HG02678 (cell line): ENCODE results near the gene CYS1.

ENCODE experiments used
- ATAC-seq: cut with Tn5 transposase; IDR thresholded peaks from one replicate; pipeline ENCODE4 v1.9.1; 2021; ENCODE audit warnings: mild to moderate bottlenecking, moderate library complexity; ENCODE audit not compliant: unreplicated experiment

Gene CYS1

DNA sequence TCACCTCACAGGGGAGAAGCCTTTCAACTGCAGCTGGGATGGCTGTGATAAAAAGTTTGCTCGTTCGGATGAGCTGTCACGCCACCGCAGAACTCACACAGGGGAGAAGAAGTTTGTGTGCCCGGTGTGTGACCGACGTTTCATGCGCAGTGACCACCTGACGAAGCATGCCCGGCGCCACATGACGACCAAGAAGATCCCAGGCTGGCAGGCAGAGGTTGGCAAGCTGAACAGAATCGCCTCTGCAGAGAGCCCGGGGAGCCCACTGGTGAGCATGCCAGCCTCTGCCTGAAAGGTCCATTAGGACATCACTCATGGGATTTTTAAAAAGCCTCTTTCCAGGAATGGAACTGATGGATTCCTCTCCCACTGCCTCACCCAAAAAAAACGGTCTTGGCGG is 28.0 kb downstream of the CYS1 start:
- no peak for ATAC-seq

DNA sequence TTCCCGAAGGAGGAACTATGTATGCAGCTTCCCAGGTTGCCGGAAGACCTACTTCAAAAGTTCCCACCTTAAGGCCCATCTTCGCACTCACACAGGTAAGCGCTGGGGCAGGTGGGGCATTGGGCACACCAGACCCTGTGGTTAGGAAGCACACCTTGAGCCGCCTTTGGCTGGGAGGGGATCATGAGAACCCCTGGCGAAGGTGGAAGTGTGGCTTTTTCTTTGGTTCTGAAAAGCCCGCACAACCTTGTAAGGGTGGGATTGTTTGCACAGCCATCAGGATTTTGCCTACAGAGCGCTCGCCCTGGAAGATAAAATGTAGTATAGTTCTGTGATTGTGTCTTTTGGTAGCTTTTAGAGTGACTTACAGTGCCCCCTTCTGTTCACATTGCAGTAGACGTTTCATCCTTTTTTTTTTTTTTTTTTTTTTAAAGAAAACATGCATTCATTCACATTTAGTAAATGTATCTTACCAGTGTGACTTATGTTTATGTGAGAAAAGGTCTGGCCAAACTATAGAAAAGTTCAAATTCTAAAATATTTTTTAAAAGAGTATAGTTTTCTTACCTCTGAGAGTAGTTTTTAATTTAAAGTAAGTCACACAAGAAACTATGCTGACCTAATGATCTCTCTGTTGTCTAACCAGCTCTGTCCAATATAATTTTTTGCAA is 31.6 kb downstream of the CYS1 start:
- ATAC-seq = no peak

DNA sequence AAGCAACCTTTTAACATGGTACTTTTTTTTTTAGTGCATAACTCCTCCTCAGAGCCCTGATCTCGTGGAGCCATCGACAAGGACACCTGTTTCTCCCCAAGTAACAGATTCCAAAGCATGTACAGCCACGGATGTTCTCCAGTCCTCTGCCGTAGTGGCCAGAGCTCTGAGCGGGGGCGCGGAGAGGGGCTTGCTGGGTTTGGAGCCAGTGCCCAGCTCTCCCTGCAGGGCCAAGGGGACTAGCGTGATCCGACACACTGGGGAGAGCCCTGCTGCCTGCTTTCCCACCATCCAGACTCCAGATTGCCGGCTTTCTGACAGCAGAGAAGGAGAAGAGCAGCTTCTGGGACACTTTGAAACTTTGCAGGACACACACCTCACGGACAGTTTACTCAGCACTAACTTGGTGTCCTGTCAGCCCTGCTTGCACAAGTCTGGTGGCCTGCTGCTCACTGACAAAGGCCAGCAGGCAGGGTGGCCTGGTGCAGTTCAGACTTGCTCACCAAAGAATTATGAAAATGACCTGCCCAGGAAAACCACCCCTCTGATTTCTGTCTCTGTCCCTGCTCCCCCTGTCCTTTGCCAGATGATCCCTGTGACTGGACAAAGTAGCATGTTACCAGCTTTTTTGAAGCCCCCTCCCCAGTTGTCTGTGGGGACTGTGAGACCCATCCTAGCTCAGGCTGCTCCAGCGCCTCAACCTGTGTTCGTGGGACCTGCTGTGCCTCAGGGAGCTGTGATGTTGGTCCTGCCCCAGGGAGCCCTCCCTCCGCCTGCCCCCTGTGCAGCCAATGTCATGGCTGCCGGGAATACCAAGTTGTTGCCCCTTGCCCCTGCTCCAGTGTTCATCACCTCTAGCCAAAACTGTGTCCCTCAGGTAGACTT is 32.4 kb downstream of the CYS1 start:
- ATAC-seq = no peak

DNA sequence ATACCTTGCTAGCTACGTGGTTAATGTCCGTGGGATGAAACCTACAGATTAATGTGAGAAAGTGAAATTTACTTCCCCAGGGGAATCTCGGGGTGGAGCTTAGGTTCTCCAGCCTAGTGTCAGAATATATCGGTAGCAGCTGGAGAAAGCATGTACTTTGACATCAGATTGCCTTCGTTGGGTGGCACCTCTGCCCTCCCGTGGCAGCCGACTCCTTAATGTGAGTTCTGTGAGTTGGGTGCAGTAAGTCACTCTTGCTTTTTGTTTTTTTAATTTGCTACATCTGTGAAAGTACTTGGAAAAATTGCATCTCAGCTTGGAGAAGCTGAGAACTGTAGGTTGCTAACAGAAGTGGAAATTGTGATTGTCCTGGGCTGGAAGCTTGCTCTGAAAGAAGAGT is 33.3 kb downstream of the CYS1 start:
- ATAC-seq = no peak

DNA sequence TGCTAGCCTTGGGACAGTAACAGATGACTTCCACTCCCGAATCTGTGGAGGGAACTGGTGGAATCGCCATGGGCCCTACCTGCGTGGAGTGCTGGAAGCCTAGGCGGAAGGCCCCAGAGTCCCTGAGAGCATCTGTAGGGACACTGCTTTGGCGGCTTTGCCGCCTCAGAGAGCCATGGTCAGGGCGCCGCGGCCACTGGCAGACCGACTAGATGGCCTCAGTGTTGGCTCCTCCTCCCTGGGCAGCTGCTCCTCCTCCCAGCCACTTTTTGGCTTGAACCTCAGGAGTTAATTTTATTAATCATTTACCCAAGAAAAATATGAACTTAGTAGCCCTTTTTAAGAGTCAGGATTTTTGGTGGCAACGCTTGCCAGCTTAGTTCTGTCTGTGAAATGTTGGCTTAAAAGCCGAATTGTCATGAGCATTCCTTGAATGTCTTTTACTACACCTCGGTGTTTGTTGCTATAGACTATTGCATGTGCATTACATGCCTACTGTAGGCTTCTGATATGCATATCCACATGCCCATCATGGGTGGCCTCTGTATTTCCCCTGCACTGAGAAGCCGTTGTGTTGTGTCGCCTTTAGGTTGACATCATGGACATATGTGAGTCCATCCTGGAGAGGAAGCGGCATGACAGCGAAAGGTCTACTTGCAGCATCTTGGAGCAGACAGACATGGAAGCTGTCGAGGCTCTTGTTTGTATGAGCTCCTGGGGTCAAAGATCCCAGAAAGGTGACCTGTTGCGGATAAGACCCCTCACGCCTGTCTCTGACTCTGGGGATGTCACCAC is 34.5 kb downstream of the CYS1 start:
- ATAC-seq = no peak

DNA sequence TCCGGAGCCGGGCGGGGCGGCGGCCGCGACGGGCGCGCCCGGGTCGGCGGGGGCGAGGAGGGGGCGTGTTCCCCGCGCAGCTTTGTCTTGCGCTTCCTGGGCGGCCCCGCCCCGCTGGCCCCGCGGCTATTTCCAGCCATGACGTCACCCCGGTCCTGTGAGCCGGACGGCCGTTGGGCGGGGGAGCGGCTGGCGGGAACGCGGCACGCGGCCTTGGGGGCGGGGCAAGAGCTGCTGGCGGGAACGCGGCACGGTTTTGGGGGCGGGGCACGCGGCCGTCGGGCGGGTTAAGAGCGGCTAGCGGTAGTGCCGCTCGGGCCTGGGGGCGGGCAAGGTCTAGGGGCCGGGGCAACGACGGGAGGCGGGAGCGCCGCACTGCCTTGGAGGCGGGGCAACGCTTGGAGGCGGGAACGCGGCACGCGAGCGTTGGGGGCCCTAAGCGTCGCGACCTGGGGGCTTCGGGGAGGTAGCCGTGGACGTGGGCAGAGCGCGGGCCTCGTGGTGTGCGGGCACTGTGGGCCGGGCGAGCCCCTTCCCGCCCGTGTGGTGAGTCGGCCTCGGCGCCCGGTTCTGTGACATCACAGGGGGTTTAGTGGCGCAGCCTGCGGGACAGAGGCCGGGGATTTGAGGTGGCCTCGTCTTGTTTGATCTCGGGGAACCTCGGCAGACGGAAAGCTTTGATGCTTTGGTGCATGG is 36.2 kb downstream of the CYS1 start:
- ATAC-seq = peak; percentile 64

DNA sequence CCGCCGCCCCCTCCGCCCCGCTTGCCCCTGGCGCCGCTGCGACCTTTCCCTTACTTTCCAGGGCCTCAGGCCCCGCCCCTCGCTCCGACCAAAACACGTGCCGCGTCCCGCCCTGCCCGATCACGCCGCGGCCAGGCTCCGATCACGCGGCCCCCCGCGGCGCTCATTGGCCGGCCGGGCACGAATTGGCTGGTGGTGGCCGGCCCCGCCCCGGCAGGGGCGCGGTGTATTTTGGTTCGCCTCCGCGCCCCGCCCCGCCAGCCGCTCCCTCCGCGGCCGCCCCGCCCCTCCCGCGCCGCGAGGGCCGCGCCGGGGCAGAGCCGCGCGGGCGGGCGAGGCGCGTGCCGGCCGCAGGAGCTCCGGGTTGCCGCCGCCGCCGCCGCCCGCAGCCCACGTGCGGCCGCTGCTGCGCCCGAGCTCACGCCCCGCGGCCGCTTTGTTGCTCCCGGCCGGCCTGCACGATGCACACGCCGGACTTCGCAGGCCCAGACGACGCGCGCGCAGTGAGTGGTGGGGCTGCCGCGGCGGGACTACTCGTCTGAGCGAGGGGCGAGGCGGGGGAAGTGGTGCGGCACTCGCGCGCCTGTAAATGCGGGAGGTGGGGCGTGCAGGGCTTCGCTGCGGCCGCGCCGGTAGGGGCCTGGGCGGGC is 36.8 kb downstream of the CYS1 start, which contains the start of gene KLF11:
TSS of gene KLF11 (plus strand) at position 295 of the 650 bp plus-strand sequence. CDS start at position 462, 167 bp downstream.
- ATAC-seq = peak; percentile 77

DNA sequence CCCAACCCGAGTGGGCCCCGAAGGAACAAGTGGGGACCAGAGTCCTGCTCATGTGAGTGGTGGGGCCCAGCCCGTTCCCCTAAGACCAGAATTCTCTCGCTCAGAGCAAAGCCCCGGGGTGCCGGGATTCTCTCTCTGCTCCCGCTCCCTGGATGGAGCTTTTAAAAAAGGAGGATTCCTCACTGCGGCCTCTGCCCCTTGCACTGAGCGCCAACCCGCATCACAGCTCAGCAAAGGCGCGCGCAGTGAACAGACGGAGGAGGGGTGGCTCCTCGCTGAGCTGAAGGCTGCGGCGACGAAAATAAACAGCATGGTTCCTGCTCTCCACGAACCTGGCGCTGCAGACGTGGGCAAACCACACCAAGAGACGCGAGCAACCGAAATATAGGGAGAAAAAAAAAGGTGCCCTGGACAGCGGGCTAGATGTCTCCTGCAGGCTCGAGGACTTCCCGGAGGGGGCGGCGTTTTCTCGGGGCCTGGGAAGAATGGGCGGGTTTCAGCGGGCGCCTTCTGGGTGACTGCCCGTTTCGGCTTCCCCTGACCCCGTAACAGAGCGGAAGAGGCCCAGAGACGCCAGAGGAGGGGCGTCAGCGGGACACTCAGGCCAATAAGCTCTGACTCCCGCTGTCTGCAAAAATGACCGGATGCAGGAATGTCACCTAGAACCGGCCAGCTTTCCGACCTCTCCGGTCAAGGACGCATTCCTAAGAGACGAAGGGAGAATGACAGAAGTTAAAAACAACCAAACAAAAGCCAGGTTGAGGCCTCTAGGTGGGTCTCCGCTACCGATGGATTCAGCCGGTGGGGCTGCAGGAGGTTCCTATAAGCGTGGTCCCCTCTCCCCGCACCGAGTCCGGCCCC is 37.7 kb downstream of the CYS1 start:
- no peak for ATAC-seq

DNA sequence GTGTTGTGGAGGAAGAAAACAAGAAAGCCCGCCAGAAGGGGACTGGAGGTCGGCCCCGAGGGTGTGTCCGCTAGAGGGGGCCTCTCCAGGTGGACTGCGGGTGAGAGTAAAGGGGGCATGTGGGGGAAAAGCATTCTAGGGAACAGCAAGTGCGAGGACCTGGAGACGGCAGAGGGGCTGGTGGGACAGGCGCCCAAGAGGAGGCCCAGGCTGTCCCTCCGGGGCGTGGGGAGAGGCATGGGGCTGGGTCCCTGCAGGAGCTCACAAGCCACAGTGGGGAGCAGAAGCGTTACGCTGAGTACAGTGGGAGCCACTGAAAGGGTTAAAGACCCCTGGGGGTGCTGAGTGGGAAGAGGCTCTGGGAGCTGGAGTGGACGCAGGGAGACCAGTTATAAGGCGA is 38.5 kb downstream of the CYS1 start:
- no peak for ATAC-seq

DNA sequence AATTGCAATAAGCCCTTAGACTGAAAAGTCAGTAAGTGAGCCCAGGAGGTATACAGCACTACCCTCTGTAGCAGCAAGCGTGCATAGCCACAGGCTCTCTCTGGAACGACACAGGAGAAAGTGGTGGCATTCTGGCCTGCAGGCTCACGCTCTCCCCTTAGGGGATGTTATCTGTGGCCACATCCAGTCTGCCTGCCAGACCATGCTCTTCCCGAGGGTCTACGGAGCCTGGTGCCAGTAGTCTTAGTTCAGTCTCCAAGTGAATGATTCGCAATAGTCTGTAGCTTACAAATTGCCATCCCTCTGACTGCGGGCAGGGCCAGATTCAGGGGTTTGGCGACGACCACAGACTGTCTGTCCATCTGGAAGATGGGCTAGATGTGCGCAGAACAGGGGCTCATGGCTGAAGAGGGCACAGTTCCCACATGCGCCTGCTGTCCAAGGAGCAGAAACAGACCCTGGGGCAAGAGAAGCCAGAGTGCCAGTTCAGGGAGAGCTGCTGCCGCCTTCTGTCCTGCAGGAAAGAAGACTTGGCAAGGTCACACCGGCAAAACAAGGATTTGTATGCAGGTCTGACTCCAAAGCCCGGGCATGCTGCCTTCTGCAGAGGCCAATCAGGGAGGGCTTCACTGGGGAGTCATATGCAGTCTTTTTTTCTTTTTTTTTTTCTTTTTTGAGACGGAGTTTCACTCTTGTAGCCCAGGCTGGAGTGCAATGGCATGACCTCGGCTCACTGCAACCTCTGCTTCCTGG is 40.4 kb downstream of the CYS1 start:
- no peak for ATAC-seq

DNA sequence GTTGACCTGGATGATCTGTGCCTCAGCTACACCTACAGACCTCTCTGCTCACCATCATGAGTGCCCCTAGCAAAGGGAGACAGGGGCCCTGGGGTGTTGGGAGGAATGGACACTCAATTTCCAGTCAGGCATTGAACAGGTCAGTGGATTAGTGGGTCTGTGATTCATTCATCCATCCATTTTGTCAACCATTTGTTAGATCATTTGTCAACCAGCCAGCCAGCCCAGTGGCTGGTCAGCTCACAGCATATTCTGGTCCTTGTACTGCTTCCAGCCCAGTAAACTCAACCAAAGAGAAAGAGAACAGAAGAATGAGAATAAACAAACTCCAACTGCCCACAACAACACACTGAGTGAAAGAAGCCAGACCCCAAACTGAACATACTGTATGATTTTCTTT is 41.5 kb downstream of the CYS1 start:
- no peak for ATAC-seq

DNA sequence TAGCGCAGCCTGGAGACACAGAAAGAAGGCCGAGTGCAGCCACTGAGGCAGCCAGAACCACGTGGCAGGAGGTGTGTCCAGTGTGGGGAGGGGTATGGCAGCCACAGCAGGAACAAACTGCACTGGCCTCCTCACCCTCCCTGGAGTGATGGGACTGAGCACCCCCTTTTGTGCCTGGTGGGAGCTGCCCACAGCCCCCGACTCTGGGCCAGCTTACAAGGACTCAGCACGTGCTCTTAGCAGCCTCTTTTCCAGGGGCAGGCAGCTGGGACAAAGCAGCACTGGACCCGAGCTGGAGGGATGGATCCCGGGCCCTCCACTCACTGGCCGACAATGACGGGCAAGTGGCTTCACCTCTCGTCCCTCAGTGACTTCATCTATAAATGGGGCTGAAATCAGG is 42.1 kb downstream of the CYS1 start:
- no peak for ATAC-seq

DNA sequence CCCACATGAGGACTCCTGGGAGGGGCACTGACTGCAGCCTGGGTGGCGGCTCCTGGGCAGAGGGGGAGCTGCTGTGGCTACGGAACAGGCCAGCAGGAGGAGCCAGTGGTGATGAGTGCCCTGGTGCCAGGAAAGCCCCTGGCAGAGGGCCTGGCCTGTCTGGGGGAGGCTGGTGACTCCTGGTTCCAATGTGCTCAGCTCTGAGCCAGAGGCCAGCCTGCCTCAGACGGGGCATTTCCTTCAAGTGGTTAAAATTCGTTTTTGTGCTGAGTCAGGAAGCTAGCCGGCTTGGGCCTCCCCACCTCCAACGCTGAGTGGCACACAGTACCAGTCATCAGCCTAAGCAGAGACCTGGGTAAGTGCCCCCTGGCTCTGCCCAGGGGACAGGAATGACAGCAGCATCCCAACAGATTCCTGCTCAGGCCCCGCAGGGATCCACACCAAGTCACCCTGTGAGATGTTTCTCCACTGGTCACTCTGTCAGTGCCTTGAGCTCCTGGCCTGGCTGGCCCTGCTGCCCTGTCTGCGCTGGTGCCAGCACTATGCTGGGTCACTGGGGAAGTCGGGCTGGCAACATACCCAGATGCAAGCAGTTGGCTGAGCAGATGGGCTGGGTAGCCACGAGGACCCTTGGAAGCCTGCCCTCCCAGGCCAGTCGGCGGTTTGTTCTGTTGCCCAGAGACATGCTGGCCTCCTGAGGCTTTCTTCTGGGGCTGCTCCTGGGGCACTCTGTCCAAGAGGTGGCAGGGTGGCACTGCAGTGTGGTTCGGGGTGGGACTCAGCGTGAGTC is 43.9 kb downstream of the CYS1 start:
- ATAC-seq = no peak

DNA sequence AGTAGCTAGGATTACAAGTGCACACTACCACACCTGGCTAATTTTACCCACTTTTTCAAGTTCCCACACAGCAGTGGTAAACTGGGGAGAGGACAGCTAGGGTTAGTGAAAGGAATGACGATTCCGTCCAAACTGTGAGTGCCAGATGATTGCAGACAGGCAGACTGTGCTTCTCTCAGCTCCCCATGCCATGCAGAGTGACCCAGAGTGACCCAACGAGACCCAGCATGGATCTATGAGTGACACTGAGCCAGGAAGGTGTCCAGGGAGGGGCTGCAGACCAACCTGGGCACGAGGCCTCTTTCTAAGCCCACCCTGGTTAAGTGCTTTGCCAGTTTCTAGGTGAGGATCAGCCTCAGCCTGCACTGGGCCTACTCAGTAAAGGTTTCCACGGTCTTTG is 44.6 kb downstream of the CYS1 start:
- ATAC-seq = no peak

DNA sequence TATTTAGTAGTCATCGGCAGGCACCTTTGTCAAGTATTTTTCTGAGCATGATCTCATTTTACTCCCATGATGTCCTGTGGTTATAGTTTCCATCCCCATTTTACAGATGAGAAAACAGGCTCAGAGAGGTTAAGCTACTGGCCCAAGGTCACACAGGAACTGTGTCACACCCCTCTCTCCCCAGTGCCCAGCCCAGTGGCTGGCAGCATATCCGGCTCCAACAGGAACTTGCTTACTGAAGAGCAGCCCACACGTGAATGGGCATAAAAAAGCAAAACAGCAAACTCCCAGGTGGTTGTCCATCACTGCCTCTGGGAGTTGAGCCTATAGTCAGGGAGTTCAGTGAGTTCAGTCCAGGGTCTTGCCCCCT is 45.2 kb downstream of the CYS1 start:
- ATAC-seq = no peak

DNA sequence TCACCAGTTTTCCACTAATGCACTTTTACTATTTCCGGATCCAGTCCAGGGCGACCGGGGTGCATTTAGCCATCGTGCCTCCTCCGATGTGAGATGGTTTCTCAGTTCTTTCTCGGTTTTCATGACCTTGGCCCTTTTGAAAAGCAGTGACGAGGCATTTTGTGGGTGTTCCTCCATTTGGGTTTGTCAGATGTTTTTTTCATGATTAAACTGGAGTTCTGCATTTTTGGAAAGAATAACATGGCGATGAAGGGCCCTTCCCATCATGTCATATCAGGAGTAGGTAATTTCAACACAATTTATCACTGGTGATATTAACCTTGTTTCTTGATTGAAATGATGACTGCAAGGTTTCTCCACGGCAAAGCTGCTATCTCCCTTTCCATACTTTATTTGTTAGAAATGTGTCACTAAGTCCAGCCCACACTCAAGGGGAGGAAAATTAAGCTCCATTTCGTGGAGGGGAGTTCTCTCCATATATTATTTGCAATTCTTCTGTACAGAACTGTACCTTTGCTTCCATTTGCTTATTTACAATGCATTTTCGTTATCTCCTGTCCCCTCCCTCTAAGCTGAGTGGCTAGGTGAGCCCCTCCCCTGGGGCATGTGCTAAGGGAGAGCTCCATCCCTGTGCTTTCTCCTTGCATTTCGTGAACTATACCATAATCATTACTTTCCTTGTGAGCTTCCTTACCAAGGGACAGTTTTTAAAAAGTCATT is 45.7 kb downstream of the CYS1 start:
- ATAC-seq = no peak

DNA sequence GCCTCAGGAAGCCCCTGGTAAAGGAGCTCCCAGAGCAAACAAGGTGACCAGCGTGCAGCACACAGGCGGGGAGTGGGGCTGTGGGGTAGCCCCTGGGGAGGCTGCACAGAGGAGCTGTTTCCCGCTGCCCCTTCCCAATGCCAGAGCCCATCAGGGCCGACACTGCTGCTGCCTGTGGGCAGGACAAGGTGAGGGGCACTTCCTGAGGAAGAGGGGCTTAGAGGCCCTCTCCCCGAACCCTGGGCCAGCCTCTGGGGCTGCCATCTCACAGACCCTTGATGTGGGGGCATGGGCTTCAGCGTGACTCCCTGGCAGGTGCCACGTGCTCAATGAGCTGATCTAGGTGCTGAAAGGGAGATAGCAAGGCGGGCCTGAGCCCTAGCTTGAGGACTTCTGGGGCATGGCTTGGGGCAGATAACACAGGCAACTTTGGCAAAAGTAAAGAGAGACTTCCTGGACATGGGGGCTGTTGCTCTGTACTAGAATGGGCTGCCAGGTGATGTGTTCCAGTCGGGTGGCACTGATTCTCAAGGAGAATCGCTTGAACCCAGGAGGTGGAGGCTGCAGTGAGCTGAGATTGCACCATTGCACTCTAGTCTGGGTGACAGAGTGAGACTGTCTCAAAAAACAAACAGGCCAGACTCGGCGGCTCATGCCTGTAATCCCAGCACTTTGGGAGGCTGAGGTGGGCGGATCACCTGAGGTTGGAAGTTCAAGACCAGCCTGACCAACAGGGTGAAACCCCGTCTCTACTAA is 46.8 kb downstream of the CYS1 start:
- no peak for ATAC-seq
